NCI-H510A (cell line): Measurements from ENCODE around the gene GTPBP6.
"Not testable (repeated sequence)": the region's sequence is repeated elsewhere in the genome, so short reads cannot be mapped to it uniquely, and the experiment has no call there.

Experiments
- DNase-seq: peaks from one replicate; lab custom pipeline; 2025; lab: John Stamatoyannopoulos, UW

GTPBP6 gene

GRCh38 chrX:317424-318067, 1.1 kb downstream of the GTPBP6 start:
- no peak for DNase-seq

- no peak for DNase-seq
Measured at GRCh38 chrX:316351-317325, 2.0 kb downstream of the GTPBP6 start.

- DNase-seq = no peak
Measured at GRCh38 chrX:314781-315595, 3.6 kb downstream of the GTPBP6 start.

- DNase-seq = no peak
Measured at GRCh38 chrX:314049-314448, 4.5 kb downstream of the GTPBP6 start.

- DNase-seq = no peak
Measured at GRCh38 chrX:313546-313945, 5.0 kb downstream of the GTPBP6 start.

GRCh38 chrX:312621-313331, 5.8 kb downstream of the GTPBP6 start:
- no peak for DNase-seq

GRCh38 chrX:311156-312129, 7.2 kb downstream of the GTPBP6 start:
- no peak for DNase-seq

GRCh38 chrX:310621-311155, 7.9 kb downstream of the GTPBP6 start:
- no peak for DNase-seq

GRCh38 chrX:308821-309520, 9.6 kb downstream of the GTPBP6 start:
- DNase-seq = no peak

- no peak for DNase-seq
Measured at GRCh38 chrX:307261-308111, 11.1 kb downstream of the GTPBP6 start.

GRCh38 chrX:306614-307251, 11.9 kb downstream of the GTPBP6 start:
- not testable (repeated sequence) for DNase-seq

GRCh38 chrX:305781-306613, 12.6 kb downstream of the GTPBP6 start:
- not testable (repeated sequence) for DNase-seq

- DNase-seq = no peak
Measured at GRCh38 chrX:302975-303374, 15.6 kb downstream of the GTPBP6 start.

- no peak for DNase-seq
Measured at GRCh38 chrX:300334-300733, 18.3 kb downstream of the GTPBP6 start.

- DNase-seq = no peak
Measured at GRCh38 chrX:298993-299392, 19.6 kb downstream of the GTPBP6 start.

- no peak for DNase-seq
Measured at GRCh38 chrX:295136-295535, 23.5 kb downstream of the GTPBP6 start.
